Trophoblast cell (in vitro differentiated cells and primary cell): ENCODE results near the gene SPPL2C.

ENCODE experiments used
- DNase-seq, 2 donors: peaks; one replicate each; pipeline ENCODE4 v3.0.0-alpha.2; 2016
- H2AFZ ChIP-seq: 2 replicates; pipeline ENCODE4 v1.6.1; 2013; ENCODE audit warnings: low read length, moderate library complexity, mild to moderate bottlenecking; ENCODE audit not compliant: insufficient read depth, poor library complexity
- H2AK5ac ChIP-seq: 2 replicates; pipeline ENCODE4 v1.6.1; 2013; ENCODE audit warnings: mild to moderate bottlenecking, low read length
- H2BK120ac ChIP-seq: 2 replicates; pipeline ENCODE4 v1.6.1; 2013; ENCODE audit warnings: low read length, mild to moderate bottlenecking, moderate library complexity; ENCODE audit not compliant: insufficient read depth, poor library complexity
- H2BK12ac ChIP-seq: 2 replicates; pipeline ENCODE4 v1.6.1; 2013; ENCODE audit warnings: mild to moderate bottlenecking, low read length, moderate library complexity
- H2BK5ac ChIP-seq: 2 replicates; pipeline ENCODE4 v1.6.1; 2013; ENCODE audit warnings: low read length, low read depth, moderate library complexity, mild to moderate bottlenecking; ENCODE audit not compliant: poor library complexity
- H3K14ac ChIP-seq: 2 replicates; pipeline ENCODE4 v1.6.1; 2013; ENCODE audit warnings: mild to moderate bottlenecking, low read length
- H3K18ac ChIP-seq: 2 replicates; pipeline ENCODE4 v1.6.1; 2013; ENCODE audit warnings: mild to moderate bottlenecking, low read length
- H3K23ac ChIP-seq: 2 replicates; pipeline ENCODE4 v1.6.1; 2013; ENCODE audit warnings: low read length
- H3K27ac ChIP-seq: 2 replicates; pipeline ENCODE4 v1.5.1; 2013; ENCODE audit warnings: low read depth, mild to moderate bottlenecking, inconsistent platforms, low read length, moderate library complexity
- H3K27me3 ChIP-seq: 2 replicates; pipeline ENCODE4 v1.6.1; 2013; ENCODE audit warnings: inconsistent platforms, mild to moderate bottlenecking, low read length, moderate library complexity; ENCODE audit not compliant: insufficient read depth
- H3K36me3 ChIP-seq, 2 experiments: 1 replicate in 1 of 2; 2 replicates in 1 of 2; pipeline ENCODE4 v1.6.1; 2013; ENCODE audit warnings: low read length in 2 of 2, mild to moderate bottlenecking in 2 of 2, moderate library complexity in 1 of 2; ENCODE audit not compliant: insufficient read depth in 2 of 2, control insufficient read depth in 1 of 2
- H3K4ac ChIP-seq: 2 replicates; pipeline ENCODE4 v1.6.1; 2013; ENCODE audit warnings: low read depth, mild to moderate bottlenecking, low read length, moderate library complexity
- H3K4me1 ChIP-seq, 2 experiments: 1 replicate in 1 of 2; 2 replicates in 1 of 2; pipeline ENCODE4 v1.6.1; 2013; ENCODE audit warnings: low read length in 2 of 2, mild to moderate bottlenecking in 2 of 2, moderate library complexity in 1 of 2; ENCODE audit not compliant: insufficient read depth in 2 of 2, control insufficient read depth in 1 of 2
- H3K4me2 ChIP-seq: 2 replicates; pipeline ENCODE4 v1.6.1; 2013; ENCODE audit warnings: inconsistent platforms, mild to moderate bottlenecking, low read length, moderate library complexity
- H3K4me3 ChIP-seq: 2 replicates; pipeline ENCODE4 v1.5.1; 2013; ENCODE audit warnings: mild to moderate bottlenecking, low read depth, low read length, inconsistent platforms
- H3K79me1 ChIP-seq: one replicate; pipeline ENCODE4 v1.6.1; 2013; ENCODE audit warnings: low read length
- H3K79me2 ChIP-seq: 2 replicates; pipeline ENCODE4 v1.6.1; 2013; ENCODE audit warnings: low read length, mild to moderate bottlenecking; ENCODE audit not compliant: control insufficient read depth, insufficient read depth, poor library complexity
- H3K9ac ChIP-seq: 2 replicates; pipeline ENCODE4 v1.6.1; 2013; ENCODE audit warnings: mild to moderate bottlenecking, low read length
- H3K9me3 ChIP-seq: 2 replicates; pipeline ENCODE4 v1.6.1; 2013; ENCODE audit warnings: low read depth, mild to moderate bottlenecking, control low read depth, inconsistent platforms, low read length; ENCODE audit not compliant: insufficient read depth
- H4K12ac ChIP-seq: 2 replicates; pipeline ENCODE4 v1.6.1; 2013; ENCODE audit warnings: low read depth, mild to moderate bottlenecking, low read length, moderate library complexity
- H4K8ac ChIP-seq: 2 replicates; pipeline ENCODE4 v1.6.1; 2013; ENCODE audit warnings: low read depth, mild to moderate bottlenecking, low read length, moderate library complexity
- H4K91ac ChIP-seq: one replicate; pipeline ENCODE4 v1.6.1; 2013; ENCODE audit warnings: low read depth, mild to moderate bottlenecking, low read length, moderate library complexity
- WGBS: extraction: QIAGEN DNeasy Blood & Tissue Kit; methylation state at CpG from one replicate; pipeline ENCODE4 v1.1.7; 2013; ENCODE audit warnings: missing lambda C conversion rate; ENCODE audit not compliant: insufficient read length, insufficient coverage; ENCODE audit errors: extremely low coverage; 5-methylcytosine and 5-hydroxymethylcytosine counted together

The SPPL2C gene

DNA sequence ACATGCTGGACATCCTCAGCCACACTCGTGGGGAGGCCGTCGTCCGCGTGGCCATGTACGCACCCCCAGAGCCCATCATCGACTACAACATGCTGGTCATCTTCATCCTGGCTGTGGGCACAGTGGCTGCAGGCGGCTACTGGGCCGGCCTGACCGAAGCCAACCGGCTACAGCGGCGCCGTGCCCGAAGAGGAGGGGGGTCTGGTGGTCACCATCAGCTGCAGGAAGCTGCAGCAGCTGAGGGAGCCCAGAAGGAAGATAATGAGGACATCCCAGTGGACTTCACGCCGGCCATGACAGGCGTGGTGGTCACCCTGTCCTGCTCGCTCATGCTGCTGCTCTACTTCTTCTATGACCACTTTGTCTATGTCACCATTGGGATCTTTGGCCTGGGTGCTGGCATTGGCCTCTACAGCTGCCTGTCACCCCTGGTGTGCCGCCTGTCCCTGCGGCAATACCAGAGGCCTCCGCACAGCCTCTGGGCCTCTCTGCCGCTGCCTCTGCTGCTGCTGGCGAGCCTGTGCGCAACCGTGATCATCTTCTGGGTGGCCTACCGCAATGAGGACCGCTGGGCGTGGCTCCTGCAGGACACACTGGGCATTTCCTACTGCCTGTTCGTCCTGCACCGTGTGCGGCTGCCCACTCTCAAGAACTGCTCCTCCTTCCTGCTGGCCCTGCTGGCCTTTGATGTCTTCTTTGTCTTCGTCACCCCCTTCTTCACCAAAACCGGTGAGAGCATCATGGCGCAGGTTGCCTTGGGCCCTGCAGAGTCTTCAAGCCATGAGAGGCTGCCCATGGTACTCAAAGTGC, 900 bp downstream of the SPPL2C start:
- H3K14ac ChIP-seq: no peak overlapping the region
- H3K4me1 ChIP-seq: no peaks in the 10 kb centered on the region
- H2AFZ ChIP-seq: no peak overlapping the region
- no CpG with 5 or more reads among the region's 35 CpGs for WGBS
- no peak overlapping the region for H3K4ac ChIP-seq
- H3K79me2 ChIP-seq: no peaks in the 10 kb centered on the region
- H3K18ac ChIP-seq: no peak overlapping the region
- H3K4me2 ChIP-seq: no peak overlapping the region
- H3K79me1 ChIP-seq: no peaks in the 10 kb centered on the region
- no peak overlapping the region for H2BK5ac ChIP-seq
- DNase-seq: no peak
- H3K9ac ChIP-seq: no peak overlapping the region
- no peak overlapping the region for H3K4me3 ChIP-seq
- no peak overlapping the region for H4K12ac ChIP-seq
- H3K23ac ChIP-seq: no peak overlapping the region
- no peak overlapping the region for H4K8ac ChIP-seq
- H3K36me3 ChIP-seq: no peaks in the 10 kb centered on the region
- H2BK120ac ChIP-seq: no peak overlapping the region
- no peak overlapping the region for H2BK12ac ChIP-seq
- H3K9me3 ChIP-seq: no peaks in the 10 kb centered on the region
- no peak overlapping the region for H2AK5ac ChIP-seq
- H4K91ac ChIP-seq: no peak overlapping the region
- H3K27me3 ChIP-seq: no peaks in the 10 kb centered on the region
- no peak overlapping the region for H3K27ac ChIP-seq

DNA sequence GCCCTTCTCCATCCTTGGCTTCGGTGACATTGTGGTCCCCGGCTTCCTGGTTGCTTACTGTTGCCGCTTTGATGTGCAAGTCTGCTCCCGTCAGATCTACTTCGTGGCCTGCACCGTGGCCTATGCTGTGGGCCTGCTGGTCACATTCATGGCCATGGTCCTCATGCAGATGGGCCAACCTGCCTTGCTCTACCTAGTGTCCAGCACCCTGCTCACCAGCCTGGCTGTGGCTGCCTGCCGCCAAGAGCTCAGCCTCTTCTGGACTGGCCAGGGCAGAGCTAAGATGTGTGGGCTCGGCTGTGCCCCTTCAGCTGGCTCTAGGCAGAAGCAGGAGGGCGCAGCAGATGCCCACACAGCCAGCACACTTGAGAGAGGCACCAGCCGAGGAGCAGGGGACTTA, 1.5 kb downstream of the SPPL2C start:
- Histone ChIP-seq H3K9ac (no peak overlapping the region), H2BK5ac (no peak overlapping the region), H4K12ac (no peak overlapping the region), H4K8ac (no peak overlapping the region), H3K79me1 (no peaks in the 10 kb centered on the region), H3K4ac (no peak overlapping the region), H3K27me3 (no peaks in the 10 kb centered on the region), H3K79me2 (no peaks in the 10 kb centered on the region), H3K36me3 (no peaks in the 10 kb centered on the region), H2BK12ac (no peak overlapping the region), H3K4me2 (no peak overlapping the region), H3K9me3 (no peaks in the 10 kb centered on the region), H2BK120ac (no peak overlapping the region), H3K18ac (no peak overlapping the region), H3K4me1 (no peaks in the 10 kb centered on the region), H3K4me3 (no peak overlapping the region), H2AFZ (no peak overlapping the region), H2AK5ac (no peak overlapping the region), H3K23ac (no peak overlapping the region), H3K27ac (no peak overlapping the region), H4K91ac (no peak overlapping the region), H3K14ac (no peak overlapping the region)
- no peak for DNase-seq
- WGBS: no CpG with 5 or more reads among the region's 10 CpGs

- H3K79me2 ChIP-seq: no peaks in the 10 kb centered on the region
- no peak overlapping the region for H2BK12ac ChIP-seq
- no peak overlapping the region for H3K9ac ChIP-seq
- H3K23ac ChIP-seq: no peak overlapping the region
- no peak overlapping the region for H4K91ac ChIP-seq
- no peak overlapping the region for H2AFZ ChIP-seq
- H3K27ac ChIP-seq: no peak overlapping the region
- H4K8ac ChIP-seq: no peak overlapping the region
- H3K14ac ChIP-seq: no peak overlapping the region
- no peak overlapping the region for H2BK120ac ChIP-seq
- H3K18ac ChIP-seq: no peak overlapping the region
- H3K36me3 ChIP-seq: no peaks in the 10 kb centered on the region
- WGBS: no CpG with 5 or more reads among the region's 9 CpGs
- no peaks in the 10 kb centered on the region for H3K9me3 ChIP-seq
- no peak overlapping the region for H3K4ac ChIP-seq
- no peak overlapping the region for H3K4me2 ChIP-seq
- no peak overlapping the region for H3K4me3 ChIP-seq
- no peak for DNase-seq
- H2BK5ac ChIP-seq: no peak overlapping the region
- no peaks in the 10 kb centered on the region for H3K27me3 ChIP-seq
- no peaks in the 10 kb centered on the region for H3K79me1 ChIP-seq
- no peaks in the 10 kb centered on the region for H3K4me1 ChIP-seq
- H4K12ac ChIP-seq: no peak overlapping the region
- no peak overlapping the region for H2AK5ac ChIP-seq
These were observed 2.0 kb downstream of the SPPL2C start for GRCh38 chr17:45846646-45847045.

DNA sequence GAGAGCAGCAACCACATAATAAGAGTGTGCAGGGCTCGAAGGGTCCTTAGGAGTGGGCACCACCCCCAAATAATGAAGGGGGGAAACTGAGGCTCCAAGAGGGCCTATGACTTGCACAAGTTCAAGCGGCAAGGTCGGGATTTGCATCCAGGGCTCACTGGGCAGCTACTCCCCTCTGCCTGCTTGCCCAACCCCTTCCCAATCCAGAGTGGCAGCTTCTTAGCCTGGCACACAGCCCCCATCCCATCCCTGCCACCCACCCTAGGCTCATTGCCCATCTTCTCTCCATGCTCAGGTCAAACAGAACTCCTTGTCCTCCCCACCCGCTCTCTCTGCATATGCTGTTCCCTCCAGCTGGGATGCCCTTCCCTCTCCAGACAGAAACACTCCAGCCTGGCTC, 2.4 kb downstream of the SPPL2C start:
- H3K27me3 ChIP-seq: no peaks in the 10 kb centered on the region
- H4K8ac ChIP-seq: no peak overlapping the region
- H2BK120ac ChIP-seq: no peak overlapping the region
- no peak overlapping the region for H3K18ac ChIP-seq
- H3K9ac ChIP-seq: no peak overlapping the region
- H3K9me3 ChIP-seq: no peaks in the 10 kb centered on the region
- H4K12ac ChIP-seq: no peak overlapping the region
- no peak overlapping the region for H2BK5ac ChIP-seq
- H3K4me2 ChIP-seq: no peak overlapping the region
- H3K4me1 ChIP-seq: no peaks in the 10 kb centered on the region
- H3K4me3 ChIP-seq: no peak overlapping the region
- H3K79me2 ChIP-seq: no peaks in the 10 kb centered on the region
- H2AFZ ChIP-seq: no peak overlapping the region
- DNase-seq: no peak
- no peak overlapping the region for H3K4ac ChIP-seq
- H3K36me3 ChIP-seq: no peaks in the 10 kb centered on the region
- no peak overlapping the region for H2AK5ac ChIP-seq
- H3K79me1 ChIP-seq: no peaks in the 10 kb centered on the region
- no peak overlapping the region for H3K23ac ChIP-seq
- no peak overlapping the region for H3K14ac ChIP-seq
- no peak overlapping the region for H4K91ac ChIP-seq
- no CpG with 5 or more reads among the region's 4 CpGs for WGBS
- H3K27ac ChIP-seq: no peak overlapping the region
- H2BK12ac ChIP-seq: no peak overlapping the region
